Effector memory CD8-positive, alpha-beta T cell (primary cell): ENCODE data around the gene ZNF335.
"Not testable (repeated sequence)": the region's sequence is repeated elsewhere in the genome, so short reads cannot be mapped to it uniquely, and the experiment has no call there.

ENCODE experiments used
- ATAC-seq: fragments of 150-1000 bp; cut with Tn5 transposase; replicated peaks from 2 replicates; pipeline ENCODE4 v1.10.0; 2021; ENCODE audit warnings: mild to moderate bottlenecking, moderate library complexity
- DNase-seq, 3 experiments: peaks; one replicate each; pipeline ENCODE4 v3.0.0; 2021
- H3K27ac Mint-ChIP-seq, 2 donors: one replicate each; pipeline ENCODE4 v1.8.0; 2022; ENCODE audit warnings: mild to moderate bottlenecking in 2 of 2, mixed read lengths in 2 of 2, moderate library complexity in 2 of 2
- H3K27me3 Mint-ChIP-seq, 2 donors: one replicate each; pipeline ENCODE4 v1.8.0; 2022; ENCODE audit warnings: mixed read lengths in 2 of 2
- H3K36me3 Mint-ChIP-seq: one replicate; pipeline ENCODE4 v1.8.0; 2022; ENCODE audit warnings: mild to moderate bottlenecking, moderate library complexity, mixed read lengths; ENCODE audit not compliant: insufficient read depth
- H3K4me1 Mint-ChIP-seq, 2 donors: one replicate each; pipeline ENCODE4 v1.8.0; 2022; ENCODE audit warnings: low read depth in 2 of 2, mixed read lengths in 2 of 2
- H3K4me3 Mint-ChIP-seq, 2 donors: one replicate each; pipeline ENCODE4 v1.8.0; 2022; ENCODE audit warnings: mild to moderate bottlenecking in 2 of 2, mixed read lengths in 2 of 2, moderate library complexity in 2 of 2
- H3K9me3 Mint-ChIP-seq, 2 donors: one replicate each; pipeline ENCODE4 v1.8.0; 2022; ENCODE audit warnings: mixed read lengths in 2 of 2

Gene ZNF335

DNA sequence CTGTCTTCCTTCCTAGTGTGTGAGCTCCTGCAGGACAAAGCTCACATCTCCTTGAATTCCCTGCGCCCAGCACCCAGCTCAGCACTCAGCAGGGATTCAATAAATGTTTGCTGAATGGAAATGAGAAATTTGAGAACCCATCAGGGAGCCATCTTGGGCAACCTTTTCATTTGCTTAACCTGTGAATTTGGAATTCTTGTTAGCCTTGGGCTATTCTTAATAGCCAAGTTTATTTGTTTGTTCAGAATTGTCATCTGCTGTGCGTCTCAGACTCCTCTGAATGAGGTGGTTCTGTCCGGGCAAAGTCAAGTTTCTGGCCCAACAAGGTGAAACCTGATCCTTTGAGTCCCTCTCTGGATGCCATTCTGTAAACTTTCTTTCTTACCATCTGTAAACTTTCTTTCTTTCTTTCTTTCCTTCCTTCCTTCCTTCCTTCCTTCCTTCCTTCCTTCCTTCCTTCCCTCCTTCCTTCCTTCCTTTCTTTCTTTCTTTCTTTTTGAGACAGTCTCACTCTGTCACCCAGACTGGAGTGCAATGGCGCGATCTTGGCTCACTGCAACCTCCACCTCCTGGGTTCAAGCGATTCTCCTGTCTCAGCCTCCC lies 23.6 kb upstream of the ZNF335 start:
- not testable (repeated sequence) for DNase-seq, H3K4me3 Mint-ChIP-seq, H3K27ac Mint-ChIP-seq, H3K9me3 Mint-ChIP-seq, ATAC-seq, H3K36me3 Mint-ChIP-seq
- Mint-ChIP-seq H3K4me1 (peaks cover 15 to 17% of the 10 kb centered on the region in 2 donors), H3K27me3 (peaks cover 11 to 33% of the 10 kb centered on the region in 2 donors)

DNA sequence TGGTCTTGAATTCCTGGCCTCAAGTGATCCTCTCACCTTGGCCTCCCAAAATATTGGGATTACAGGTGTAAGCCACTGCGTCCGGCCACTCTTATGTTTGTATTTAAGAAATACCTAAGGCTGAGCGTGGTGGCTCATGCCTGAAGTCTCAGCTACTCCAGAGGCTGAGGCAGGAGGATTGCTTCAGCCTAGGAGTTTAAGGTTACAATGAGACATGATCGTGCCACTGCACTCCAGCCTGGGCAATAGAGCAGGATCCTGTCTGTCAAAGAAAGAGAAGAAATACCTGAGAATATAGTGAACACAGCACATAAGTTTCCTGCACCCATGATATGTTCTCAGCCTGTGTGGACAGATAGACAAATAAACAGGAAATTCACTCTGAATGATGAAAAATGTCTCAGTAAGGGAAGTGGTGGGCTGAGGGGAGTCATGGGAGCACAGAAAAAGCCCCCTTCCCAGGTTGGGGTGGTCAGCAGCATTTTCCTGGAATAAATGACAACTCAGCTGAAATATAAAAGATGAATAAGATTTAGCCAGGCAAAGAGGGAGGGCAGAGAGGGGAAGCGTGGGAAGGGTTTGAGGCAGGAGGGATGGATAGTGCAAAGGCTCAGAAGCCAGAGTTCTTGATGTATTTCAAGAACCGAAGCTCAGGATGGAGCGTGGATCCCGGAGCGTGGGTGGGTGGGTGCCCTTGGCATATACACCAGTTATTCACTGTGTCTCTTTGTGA lies 22.9 kb upstream of the ZNF335 start:
- H3K4me1 Mint-ChIP-seq, result peaks cover 10 to 13% of the 10 kb centered on the region in 2 donors
- H3K36me3 Mint-ChIP-seq, result no peaks in the 10 kb centered on the region
- ATAC-seq (no peak), DNase-seq (no peak)
- H3K4me3 Mint-ChIP-seq, result no peak overlapping the region
- H3K9me3 Mint-ChIP-seq, result no peaks in the 10 kb centered on the region
- peaks cover 11 to 33% of the 10 kb centered on the region in 2 donors for H3K27me3 Mint-ChIP-seq
- H3K27ac Mint-ChIP-seq, result no peak overlapping the region

DNA sequence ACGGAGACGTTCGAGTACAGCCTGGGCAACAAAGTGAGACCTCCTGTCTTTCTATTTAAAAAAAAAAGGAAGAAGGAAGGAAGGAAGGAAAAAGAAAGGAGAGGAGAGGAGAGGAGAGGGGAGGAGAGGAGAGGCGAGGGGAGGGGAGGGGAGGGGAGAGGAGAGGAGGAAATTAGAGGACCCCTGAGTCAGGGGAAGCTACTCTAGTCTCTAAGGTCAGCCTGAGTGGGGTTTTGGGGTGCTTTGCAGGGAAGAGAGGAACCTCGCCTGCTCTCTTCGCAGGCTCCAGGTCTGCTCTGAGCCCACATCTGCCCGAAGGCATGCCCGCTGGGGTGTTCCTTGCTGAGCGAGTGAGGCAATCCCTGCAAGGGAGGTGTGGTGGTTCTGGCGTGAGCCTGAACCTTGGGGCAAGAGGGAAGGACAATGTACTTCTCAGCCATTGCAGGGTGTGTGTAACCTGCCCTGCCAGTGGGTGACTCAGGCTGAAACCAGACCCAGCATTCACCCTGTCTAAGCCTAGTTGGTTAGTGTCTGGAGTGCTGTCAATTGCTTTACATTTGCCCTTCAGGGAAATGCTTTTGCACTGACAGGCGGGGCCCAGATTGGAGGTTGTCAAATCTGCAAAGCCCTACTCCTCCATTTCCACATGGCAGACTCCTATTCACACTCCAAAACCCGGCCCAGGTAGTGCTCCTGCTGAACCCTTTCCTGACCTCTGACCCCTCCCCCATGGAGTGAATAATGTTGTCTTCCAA lies 21.4 kb upstream of the ZNF335 start:
- H3K27me3 Mint-ChIP-seq, result peaks cover 11 to 27% of the 10 kb centered on the region in 2 donors
- DNase-seq (no peak), ATAC-seq (no peak)
- H3K27ac Mint-ChIP-seq, result no peak overlapping the region
- H3K4me3 Mint-ChIP-seq, result no peak overlapping the region
- H3K4me1 Mint-ChIP-seq, result peaks cover 5 to 6% of the 10 kb centered on the region in 2 donors
- H3K36me3 Mint-ChIP-seq, result no peaks in the 10 kb centered on the region
- H3K9me3 Mint-ChIP-seq, result no peaks in the 10 kb centered on the region

DNA sequence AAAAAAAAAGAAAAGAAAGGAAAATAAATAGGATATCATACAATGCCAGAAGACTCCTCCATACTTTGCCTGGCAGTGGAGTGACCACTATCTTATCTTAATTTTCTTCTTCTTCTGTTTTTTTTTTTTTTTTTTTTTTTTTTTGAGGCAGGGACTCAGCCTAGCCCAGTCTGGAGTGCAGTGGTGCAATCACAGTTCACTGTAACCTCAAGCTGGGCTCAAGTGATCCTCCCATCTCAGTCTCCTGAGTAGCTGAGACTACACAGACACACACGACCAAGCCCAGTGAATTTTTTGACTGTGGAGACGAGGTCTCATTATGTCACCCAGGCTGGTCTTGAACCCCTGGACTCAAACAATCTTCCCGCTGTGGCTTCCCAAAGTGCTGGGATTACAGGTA lies 19.6 kb upstream of the ZNF335 start:
- Mint-ChIP-seq H3K27ac (no peak overlapping the region), H3K4me1 (peaks cover 3 to 5% of the 10 kb centered on the region in 2 donors), H3K9me3 (no peaks in the 10 kb centered on the region), H3K27me3 (peaks cover 5 to 12% of the 10 kb centered on the region in 2 donors), H3K4me3 (no peak overlapping the region), H3K36me3 (no peaks in the 10 kb centered on the region)
- DNase-seq (no peak), ATAC-seq (no peak)

DNA sequence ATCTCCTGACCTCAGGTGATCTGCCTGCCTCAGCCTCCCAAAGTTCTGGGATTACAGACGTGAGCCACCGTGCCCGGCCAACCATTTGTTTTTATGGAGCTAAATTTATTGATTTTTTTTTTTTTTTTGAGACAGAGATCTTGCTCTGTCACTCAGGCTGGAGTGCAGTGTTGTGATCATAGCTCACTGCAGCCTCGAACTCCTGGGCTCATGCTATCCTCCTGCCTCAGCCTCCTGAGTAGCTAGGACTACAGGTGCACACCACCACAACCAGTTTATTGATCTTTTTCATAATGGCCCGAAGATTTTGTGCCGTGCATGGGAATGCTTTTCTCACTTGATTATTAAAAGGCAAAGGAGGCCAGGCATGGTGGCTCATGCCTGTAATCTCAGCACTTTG lies 16.8 kb upstream of the ZNF335 start:
- not testable (repeated sequence) for ATAC-seq, H3K4me1 Mint-ChIP-seq

DNA sequence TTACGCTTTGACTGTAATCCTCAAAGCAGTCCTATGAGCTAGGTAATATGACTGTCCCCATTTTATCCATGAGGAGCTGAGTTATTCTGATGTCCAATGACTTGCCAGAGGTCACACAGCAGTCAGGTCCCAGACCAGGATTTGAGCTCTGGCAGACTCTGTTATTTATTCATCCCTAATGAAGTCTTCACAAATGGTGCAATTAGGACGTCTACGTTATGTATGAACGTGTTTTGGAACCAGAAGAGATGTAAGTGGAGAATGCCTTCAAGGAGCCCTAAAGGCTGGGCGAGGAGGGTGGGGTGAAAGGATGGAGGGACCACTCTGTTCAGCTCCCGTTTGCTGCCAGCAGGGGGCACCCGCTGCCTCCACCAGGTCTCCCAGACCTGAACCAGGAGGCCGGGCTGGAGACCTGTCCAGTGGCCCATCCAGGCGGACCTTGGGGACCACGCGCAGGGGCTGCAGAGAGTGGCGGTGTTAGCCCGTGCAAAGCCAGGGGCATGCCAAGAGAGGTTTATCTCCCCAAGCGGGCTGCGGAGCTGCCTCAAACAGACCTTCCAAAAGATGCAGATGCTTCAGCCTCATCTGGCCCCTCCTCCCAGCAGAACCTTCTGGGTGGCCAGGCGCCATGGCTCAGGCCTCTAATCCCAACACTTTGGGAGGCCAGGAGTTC lies 15.2 kb upstream of the ZNF335 start:
- ATAC-seq (peak; percentile 98), DNase-seq (peak; percentile 76 to 78 (median 77))
- no peak overlapping the region for H3K4me3 Mint-ChIP-seq
- no peaks in the 10 kb centered on the region for H3K36me3 Mint-ChIP-seq
- peaks cover 0 to 11% of the 10 kb centered on the region in 2 donors for H3K27me3 Mint-ChIP-seq
- H3K27ac Mint-ChIP-seq, result no peak overlapping the region
- no peaks in the 10 kb centered on the region for H3K9me3 Mint-ChIP-seq
- no peaks in the 10 kb centered on the region for H3K4me1 Mint-ChIP-seq

More for the DNA sequence above, 16.8 kb upstream of the ZNF335 start:
- not testable (repeated sequence) for H3K9me3 Mint-ChIP-seq, H3K4me3 Mint-ChIP-seq, H3K27ac Mint-ChIP-seq, H3K36me3 Mint-ChIP-seq, DNase-seq
- peaks cover 5 to 11% of the 10 kb centered on the region in 2 donors for H3K27me3 Mint-ChIP-seq

DNA sequence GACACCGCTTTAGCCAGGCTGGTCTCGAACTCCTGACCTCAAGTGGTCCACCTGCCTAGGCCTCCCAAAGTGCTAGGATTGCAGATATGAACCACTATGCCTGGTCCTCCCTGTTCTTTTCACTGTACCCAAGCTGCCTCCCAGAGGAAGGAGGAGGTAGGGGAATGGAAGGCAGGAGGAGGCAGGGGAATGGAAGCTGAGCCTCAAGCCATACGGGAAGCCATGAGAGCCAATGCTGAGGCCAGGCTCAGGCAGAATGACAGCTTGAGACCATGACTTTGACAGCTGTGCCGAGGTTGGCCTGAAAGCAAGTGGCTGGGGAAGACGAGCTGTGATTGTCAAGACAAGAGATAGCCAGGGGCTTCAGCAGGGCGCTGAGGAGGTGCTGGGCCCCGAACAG lies 13.6 kb upstream of the ZNF335 start:
- ATAC-seq (no peak), DNase-seq (no peak)
- no peaks in the 10 kb centered on the region for H3K27me3 Mint-ChIP-seq
- H3K9me3 Mint-ChIP-seq, result no peaks in the 10 kb centered on the region
- no peaks in the 10 kb centered on the region for H3K4me1 Mint-ChIP-seq
- peak overlapping the region in 1 of 2 donors; percentile 53 for H3K27ac Mint-ChIP-seq
- no peak overlapping the region for H3K4me3 Mint-ChIP-seq
- no peaks in the 10 kb centered on the region for H3K36me3 Mint-ChIP-seq

DNA sequence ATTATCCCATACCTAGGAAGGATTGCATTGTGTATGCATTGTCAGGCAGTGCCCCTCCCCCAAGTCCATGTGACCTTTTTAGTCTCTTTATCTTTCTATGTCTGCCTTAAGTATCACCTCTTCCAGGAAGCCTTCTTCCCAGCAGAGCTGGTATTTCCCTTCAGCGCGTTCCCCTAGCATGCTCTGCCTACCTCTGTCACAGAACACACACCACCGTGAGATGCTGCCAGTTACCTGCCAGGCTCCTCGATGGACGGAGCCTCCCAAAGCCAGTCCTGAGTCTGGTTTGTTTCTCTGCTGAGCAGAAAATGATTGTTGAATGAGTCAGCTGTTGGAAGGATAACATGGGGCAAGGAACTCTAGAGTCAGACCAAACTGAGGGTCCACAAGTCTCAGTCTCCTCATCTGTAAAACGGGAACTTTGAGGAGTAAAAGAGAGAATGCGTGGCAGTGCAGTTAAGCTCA lies 11.3 kb upstream of the ZNF335 start:
- no peaks in the 10 kb centered on the region for H3K9me3 Mint-ChIP-seq
- H3K4me1 Mint-ChIP-seq, result no peaks in the 10 kb centered on the region
- DNase-seq (no peak), ATAC-seq (no peak)
- no peak overlapping the region for H3K4me3 Mint-ChIP-seq
- H3K36me3 Mint-ChIP-seq, result no peaks in the 10 kb centered on the region
- no peak overlapping the region for H3K27ac Mint-ChIP-seq
- H3K27me3 Mint-ChIP-seq, result no peaks in the 10 kb centered on the region

DNA sequence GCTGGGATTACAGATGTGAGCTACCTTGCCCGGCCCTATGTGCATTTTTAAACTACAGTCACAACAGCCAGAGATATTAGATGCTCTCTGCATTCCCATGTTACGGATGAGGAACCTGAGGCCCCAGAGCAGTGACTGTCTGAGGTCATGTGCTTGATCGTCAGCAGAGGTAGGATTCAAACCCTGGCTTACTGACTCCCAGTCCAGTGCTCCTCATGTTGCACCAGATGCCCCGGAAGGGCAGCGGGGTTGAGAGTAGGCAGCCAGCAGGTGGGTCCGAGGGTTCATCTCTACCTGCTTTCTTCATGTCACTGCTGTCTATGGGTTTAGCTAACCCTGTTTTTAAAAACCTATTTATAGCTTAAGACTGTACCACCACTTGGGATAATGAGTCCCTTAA lies 9.3 kb upstream of the ZNF335 start:
- no peak for DNase-seq
- no peaks in the 10 kb centered on the region for H3K4me1 Mint-ChIP-seq
- no peak for ATAC-seq
- H3K27ac Mint-ChIP-seq, result no peak overlapping the region
- no peaks in the 10 kb centered on the region for H3K36me3 Mint-ChIP-seq
- H3K27me3 Mint-ChIP-seq, result no peaks in the 10 kb centered on the region
- H3K4me3 Mint-ChIP-seq, result no peak overlapping the region
- H3K9me3 Mint-ChIP-seq, result no peaks in the 10 kb centered on the region

DNA sequence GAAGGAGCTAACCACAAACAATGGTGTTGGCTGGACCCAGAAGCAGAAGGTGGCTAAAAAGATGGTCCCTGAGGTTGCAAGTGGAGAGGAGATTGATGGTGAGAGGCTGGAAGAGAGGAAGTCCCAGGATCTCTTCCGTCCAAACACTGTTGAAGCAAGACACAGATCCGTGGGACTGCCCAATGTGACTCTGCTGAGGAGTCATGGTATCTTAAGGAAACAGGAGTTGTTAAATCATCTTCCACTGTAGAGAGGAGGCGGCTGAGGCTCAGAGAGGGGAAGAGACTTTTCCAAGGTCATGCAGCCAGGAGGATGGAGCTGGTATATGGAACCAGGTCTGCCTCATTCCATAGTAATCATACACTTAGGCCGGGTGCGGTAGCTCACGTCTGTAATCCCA lies 4.1 kb upstream of the ZNF335 start:
- Mint-ChIP-seq H3K36me3 (peaks cover 19% of the 10 kb centered on the region), H3K4me1 (peaks cover 5 to 8% of the 10 kb centered on the region in 2 donors), H3K27ac (no peak overlapping the region), H3K27me3 (no peaks in the 10 kb centered on the region), H3K4me3 (no peak overlapping the region), H3K9me3 (no peaks in the 10 kb centered on the region)
- ATAC-seq (no peak), DNase-seq (no peak)

DNA sequence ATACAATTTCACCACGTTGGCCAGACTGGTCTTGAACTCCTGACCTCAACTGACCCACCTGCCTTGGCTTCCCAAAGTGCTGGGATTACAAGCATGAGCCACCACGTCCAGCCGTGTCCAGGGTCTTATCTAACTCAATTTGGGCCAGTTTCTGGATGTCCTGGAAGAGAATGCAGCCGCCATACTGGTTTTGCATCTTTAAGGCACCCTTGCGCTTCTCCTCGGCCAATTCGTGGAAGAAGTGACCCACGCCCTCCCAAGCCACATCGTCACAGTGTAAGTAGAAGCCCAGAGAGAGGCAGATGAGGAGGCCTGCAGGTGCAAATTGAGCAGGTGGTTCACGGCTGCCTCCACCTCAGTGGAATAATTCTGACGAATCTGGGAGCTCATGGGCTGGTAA lies 3.7 kb upstream of the ZNF335 start:
- DNase-seq, result no peak
- no peak for ATAC-seq
- Mint-ChIP-seq H3K36me3 (peaks cover 20% of the 10 kb centered on the region), H3K4me1 (peaks cover 5 to 8% of the 10 kb centered on the region in 2 donors), H3K4me3 (no peak overlapping the region), H3K27me3 (no peaks in the 10 kb centered on the region), H3K9me3 (no peaks in the 10 kb centered on the region), H3K27ac (no peak overlapping the region)

DNA sequence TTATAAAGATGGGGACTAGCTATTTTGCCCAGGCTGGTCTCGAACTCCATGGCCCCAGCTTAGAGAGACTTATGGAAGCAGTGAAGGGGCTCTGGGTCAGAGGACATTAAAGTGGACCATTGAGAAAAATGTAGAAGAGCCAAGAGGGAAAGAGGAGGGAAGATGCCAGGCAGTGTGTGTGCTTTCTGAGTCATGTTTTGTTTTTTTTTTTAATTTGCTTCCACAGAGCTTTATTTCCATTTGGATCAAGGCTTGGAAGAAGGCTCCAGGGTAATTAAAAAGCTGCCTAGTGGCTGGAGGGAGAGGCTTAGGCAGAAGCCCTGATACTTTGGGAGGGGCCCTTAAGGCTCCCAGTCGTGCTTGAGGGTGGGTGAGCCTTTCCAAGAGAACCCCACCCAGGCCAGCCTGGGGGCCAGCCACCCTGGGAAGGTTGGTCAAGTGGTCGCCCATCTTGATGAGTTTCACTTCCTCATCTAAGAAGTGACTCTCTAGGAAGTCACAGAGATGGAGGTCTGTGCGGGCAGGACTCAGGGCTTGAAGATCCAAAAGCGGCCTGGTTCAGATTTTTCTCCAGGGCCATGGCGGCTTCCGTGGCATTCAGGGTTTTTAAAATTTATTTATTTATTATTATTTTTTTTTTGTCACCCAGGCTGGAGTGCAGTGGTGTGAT lies 3.0 kb upstream of the ZNF335 start:
- ATAC-seq, result no peak
- peaks cover 10 to 11% of the 10 kb centered on the region in 2 donors for H3K4me1 Mint-ChIP-seq
- DNase-seq, result no peak
- no peak overlapping the region for H3K27ac Mint-ChIP-seq
- no peaks in the 10 kb centered on the region for H3K9me3 Mint-ChIP-seq
- H3K27me3 Mint-ChIP-seq, result no peaks in the 10 kb centered on the region
- peaks cover 26% of the 10 kb centered on the region for H3K36me3 Mint-ChIP-seq
- no peak overlapping the region for H3K4me3 Mint-ChIP-seq
